K562 (cell line): ENCODE results near the gene C2CD2L. TPM values are rescaled to one million over a fixed set of nuclear protein-coding genes. Genes with fewer than 3 reads are reported as not detected.

ENCODE experiments used
- ASH1L ChIP-seq: fragments of 450-650 bp; IDR thresholded peaks from 2 replicates; pipeline ENCODE4 v1.6.1; 2018; ENCODE audit warnings: borderline replicate concordance, mild to moderate bottlenecking, low read depth; ENCODE audit not compliant: partially characterized antibody
- CEBPG ChIP-seq, 3 experiments: fragments of 200-800 bp in 1 of 3; sonication (Bioruptor generic) in 1 of 3; sonication (generic) in 1 of 3; formaldehyde crosslinking in 1 of 3; IDR thresholded peaks in 2 of 3; conservative IDR thresholded peaks in 1 of 3; 2 replicates each; pipeline versions ENCODE4 v1.6.1 to v1.8.0; 2016 to 2022; ENCODE audit warnings: missing compliant biosample characterization in 2 of 3, missing genetic modification characterization in 2 of 3, mild to moderate bottlenecking in 1 of 3, missing genetic modification reagents in 1 of 3
- CTCF ChIP-seq, 3 experiments: IDR thresholded peaks in 2 of 3; conservative IDR thresholded peaks in 1 of 3; 2 replicates each; pipeline ENCODE4 v1.5.1; 2011 to 2012; ENCODE audit warnings: low read length in 3 of 3, mild to moderate bottlenecking in 3 of 3, control low read depth in 2 of 3, improper control_type of control experiment in 1 of 3, inconsistent platforms in 1 of 3, low read depth in 1 of 3, mixed read lengths in 1 of 3, moderate library complexity in 1 of 3; ENCODE audit not compliant: insufficient read depth in 2 of 3
- HDAC6 ChIP-seq: IDR thresholded peaks from 2 replicates; pipeline ENCODE4 v1.6.1; 2012; ENCODE audit warnings: low read depth, mild to moderate bottlenecking, control low read depth, inconsistent platforms, low read length, moderate library complexity
- HMGN3 ChIP-seq: IDR thresholded peaks from 2 replicates; pipeline ENCODE4 v1.6.1; 2011; ENCODE audit warnings: borderline replicate concordance, low read depth, mild to moderate bottlenecking, mixed read lengths, low read length; ENCODE audit not compliant: insufficient read length; ENCODE audit errors: extremely low read depth
- MEF2A ChIP-seq: IDR thresholded peaks from 2 replicates; pipeline ENCODE4 v1.6.1; 2011; ENCODE audit warnings: low read depth, mild to moderate bottlenecking, low read length, moderate library complexity; ENCODE audit not compliant: control insufficient read depth
- NCOA2 ChIP-seq, 2 experiments: fragments of 450-650 bp; IDR thresholded peaks; 2 replicates each; pipeline ENCODE4 v1.6.1; 2018; ENCODE audit warnings: mild to moderate bottlenecking in 2 of 2, moderate library complexity in 1 of 2; ENCODE audit not compliant: partially characterized antibody in 2 of 2
- NFRKB ChIP-seq: fragments of 450-650 bp; IDR thresholded peaks from 2 replicates; pipeline ENCODE4 v1.6.1; 2016; ENCODE audit warnings: low read depth
- SIN3B ChIP-seq: fragments of 450-650 bp; IDR thresholded peaks from 2 replicates; pipeline ENCODE4 v1.6.1; 2017; ENCODE audit warnings: low read depth, mild to moderate bottlenecking, moderate library complexity
- SMARCC2 ChIP-seq: fragments of 450-650 bp; IDR thresholded peaks from 2 replicates; pipeline ENCODE4 v1.6.1; 2017; ENCODE audit warnings: antibody characterized with exemption, moderate library complexity, mild to moderate bottlenecking, low read depth
- SRSF7 ChIP-seq: fragments of 200-400 bp; formaldehyde crosslinking; optimal IDR thresholded peaks from 2 replicates; pipeline ENCODE3; 2017; ENCODE audit warnings: mild to moderate bottlenecking, low read depth, low read length
- STAT5B ChIP-seq: fragments of 250-450 bp; sonication (Bioruptor Pico); IDR thresholded peaks from 2 replicates; pipeline ENCODE4 v1.8.0; 2021; ENCODE audit warnings: mild to moderate bottlenecking, inconsistent platforms
- SUPT5H ChIP-seq: fragments of 450-650 bp; IDR thresholded peaks from 2 replicates; pipeline ENCODE4 v1.6.1; 2016
- TAL1 ChIP-seq: fragments of 450-650 bp; IDR thresholded peaks from 2 replicates; pipeline ENCODE4 v1.6.1; 2016; ENCODE audit warnings: mild to moderate bottlenecking
- ZBTB49 ChIP-seq: sonication (generic); formaldehyde crosslinking; IDR thresholded peaks from 2 replicates; pipeline ENCODE4 v1.8.0; 2022; ENCODE audit warnings: missing genetic modification reagents, mild to moderate bottlenecking, borderline replicate concordance
- ZNF3 ChIP-seq: fragments of 250-450 bp; sonication (Bioruptor Pico); IDR thresholded peaks from 2 replicates; pipeline ENCODE4 v1.5.0; 2021; ENCODE audit warnings: mild to moderate bottlenecking, moderate library complexity
- ZNF408 ChIP-seq: fragments of 250-450 bp; sonication (Bioruptor Pico); IDR thresholded peaks from 2 replicates; pipeline ENCODE4 v1.4.0; 2020; ENCODE audit warnings: low read depth, mild to moderate bottlenecking, moderate library complexity
- ZNF583 ChIP-seq: fragments of 250-450 bp; sonication (Bioruptor Pico); IDR thresholded peaks from 2 replicates; pipeline ENCODE4 v1.4.0; 2020
- polyA plus RNA-seq, 8 experiments: library from polyadenylated mRNA; depleted of rRNA in 4 of 8; stranded (reverse) in 5 of 8; unstranded in 3 of 8; fragments of >200 nt; fragmentation: Nextera tagmentation in 2 of 8; fragmentation: Illumina TruSeq in 1 of 8; extraction: Ambion mirVana in 2 of 8; extraction: Trizol in 1 of 8; gene quantifications; 2 replicates each; pipeline versions ENCODE4 v1.2.1 to v1.2.3, GENCODE V29; 2011 to 2014; ENCODE audit warnings: inconsistent platforms in 1 of 8, missing spikeins in 1 of 8
- total RNA-seq, 7 experiments: library from RNA; depleted of rRNA in 6 of 7; stranded (reverse); fragments of >200 nt in 6 of 7; fragmentation: Illumina TruSeq in 2 of 7; extraction: Trizol in 2 of 7; gene quantifications; 2 replicates each; pipeline versions ENCODE4 v1.2.1 to v1.2.3, GENCODE V29; 2011 to 2021; ENCODE audit warnings: low replicate concordance in 1 of 7
- TF ChIP-seq, protein P1 (sequence below): fragments of 250-450 bp; sonication (Bioruptor Pico); IDR thresholded peaks from 2 replicates; pipeline ENCODE4 v1.4.0; 2020; ENCODE audit warnings: mild to moderate bottlenecking, moderate library complexity, borderline replicate concordance
- TF ChIP-seq, protein P2 (sequence below): fragments of 450-650 bp; IDR thresholded peaks from one replicate; pipeline ENCODE4 v1.6.1; 2018; ENCODE audit warnings: mild to moderate bottlenecking, moderate library complexity; ENCODE audit not compliant: partially characterized antibody

Gene C2CD2L
- total and polyA plus RNA-seq, 9 of the 15 experiments (the other 6 are each of a cell fraction or from before 2014, with no cell fraction given) = 0.66 to 41.2 (median 14.8) TPM

DNA sequence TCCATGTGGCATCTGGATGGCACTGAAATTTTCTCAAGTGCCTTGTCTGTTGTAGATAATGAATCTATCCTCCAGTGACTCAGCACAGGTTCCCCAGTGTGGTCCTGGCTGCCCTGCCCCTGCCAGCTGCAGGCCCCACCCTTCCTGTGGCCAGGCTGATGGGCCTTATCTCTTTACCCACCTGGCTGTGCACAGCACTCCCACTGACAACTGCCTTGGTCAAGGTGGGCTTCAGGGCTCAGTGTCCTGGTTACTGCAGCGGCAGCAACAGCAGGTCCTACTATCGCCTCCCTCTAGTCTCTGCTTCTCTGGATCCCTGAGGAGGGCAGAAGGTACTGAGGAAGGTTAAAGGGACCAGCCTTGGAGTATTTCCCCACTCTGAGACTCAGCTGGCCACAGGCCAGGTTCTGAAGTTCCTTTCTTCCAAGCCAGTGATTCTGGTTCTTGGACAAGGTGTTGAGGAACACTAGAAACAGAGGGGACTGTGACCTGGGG lies 19.4 kb upstream of the C2CD2L start (continued):
- TF ChIP-seq CEBPG (CRISPR knock-in tag; IDR thresholded peaks at IDR 0.05) = no peak
- no peak for TF ChIP-seq CEBPG (tag; conservative IDR thresholded peaks at IDR 0.05 in 1 of 2, IDR thresholded peaks at IDR 0.05 in 1 of 2)
- TF ChIP-seq ASH1L = no peak
- TF ChIP-seq ZNF583 = no peak; the same call in 1 of the 2 replicates
- TF ChIP-seq HMGN3 = peak; percentile 100
- TF ChIP-seq MEF2A = no peak; the same call in 1 of the 2 replicates
- TF ChIP-seq HDAC6 = no peak
- no peak for TF ChIP-seq ZNF408 (CRISPR knock-in tag)
- no peak for TF ChIP-seq SRSF7
- TF ChIP-seq ZNF3 (CRISPR knock-in tag) = no peak
- TF ChIP-seq SMARCC2 = peak; percentile 97
- no peak for TF ChIP-seq SIN3B
- TF ChIP-seq, protein P1, sequence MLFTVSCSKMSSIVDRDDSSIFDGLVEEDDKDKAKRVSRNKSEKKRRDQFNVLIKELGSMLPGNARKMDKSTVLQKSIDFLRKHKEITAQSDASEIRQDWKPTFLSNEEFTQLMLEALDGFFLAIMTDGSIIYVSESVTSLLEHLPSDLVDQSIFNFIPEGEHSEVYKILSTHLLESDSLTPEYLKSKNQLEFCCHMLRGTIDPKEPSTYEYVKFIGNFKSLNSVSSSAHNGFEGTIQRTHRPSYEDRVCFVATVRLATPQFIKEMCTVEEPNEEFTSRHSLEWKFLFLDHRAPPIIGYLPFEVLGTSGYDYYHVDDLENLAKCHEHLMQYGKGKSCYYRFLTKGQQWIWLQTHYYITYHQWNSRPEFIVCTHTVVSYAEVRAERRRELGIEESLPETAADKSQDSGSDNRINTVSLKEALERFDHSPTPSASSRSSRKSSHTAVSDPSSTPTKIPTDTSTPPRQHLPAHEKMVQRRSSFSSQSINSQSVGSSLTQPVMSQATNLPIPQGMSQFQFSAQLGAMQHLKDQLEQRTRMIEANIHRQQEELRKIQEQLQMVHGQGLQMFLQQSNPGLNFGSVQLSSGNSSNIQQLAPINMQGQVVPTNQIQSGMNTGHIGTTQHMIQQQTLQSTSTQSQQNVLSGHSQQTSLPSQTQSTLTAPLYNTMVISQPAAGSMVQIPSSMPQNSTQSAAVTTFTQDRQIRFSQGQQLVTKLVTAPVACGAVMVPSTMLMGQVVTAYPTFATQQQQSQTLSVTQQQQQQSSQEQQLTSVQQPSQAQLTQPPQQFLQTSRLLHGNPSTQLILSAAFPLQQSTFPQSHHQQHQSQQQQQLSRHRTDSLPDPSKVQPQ (CRISPR knock-in tag) = no peak
- TF ChIP-seq, protein P2, sequence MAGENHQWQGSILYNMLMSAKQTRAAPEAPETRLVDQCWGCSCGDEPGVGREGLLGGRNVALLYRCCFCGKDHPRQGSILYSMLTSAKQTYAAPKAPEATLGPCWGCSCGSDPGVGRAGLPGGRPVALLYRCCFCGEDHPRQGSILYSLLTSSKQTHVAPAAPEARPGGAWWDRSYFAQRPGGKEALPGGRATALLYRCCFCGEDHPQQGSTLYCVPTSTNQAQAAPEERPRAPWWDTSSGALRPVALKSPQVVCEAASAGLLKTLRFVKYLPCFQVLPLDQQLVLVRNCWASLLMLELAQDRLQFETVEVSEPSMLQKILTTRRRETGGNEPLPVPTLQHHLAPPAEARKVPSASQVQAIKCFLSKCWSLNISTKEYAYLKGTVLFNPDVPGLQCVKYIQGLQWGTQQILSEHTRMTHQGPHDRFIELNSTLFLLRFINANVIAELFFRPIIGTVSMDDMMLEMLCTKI = no peak
- no peak for TF ChIP-seq ZBTB49 (CRISPR knock-in tag)
- TF ChIP-seq CTCF (IDR thresholded peaks at IDR 0.05 in 2 of 3, conservative IDR thresholded peaks at IDR 0.05 in 1 of 3; ENCODE audit: insufficient read depth in 2 of 3, low read depth in 1 of 3, low read length in 3 of 3) = no peak
- no peak; the same call in 1 of the 2 replicates for TF ChIP-seq NFRKB
- no peak for TF ChIP-seq NCOA2 (IDR thresholded peaks at IDR 0.05; ENCODE audit: partially characterized antibody in 2 of 2)
- peak; percentile 80 for TF ChIP-seq SUPT5H
- TF ChIP-seq STAT5B = no peak
- peak; percentile 98 for TF ChIP-seq TAL1
